SK-N-SH (cell line): ENCODE data around the gene TP53TG5. TPM values are rescaled to one million over a fixed set of nuclear protein-coding genes. Genes with fewer than 3 reads are reported as not detected.

Experiments used
- CTCF ChIA-PET: fragments of 300-600, 350-600 bp; formaldehyde crosslinking; extraction: SDS; loops from one replicate; lab custom pipeline; 2021; lab: Yijun Ruan, JAX
- POLR2A ChIA-PET: fragments of 350-600 bp; sonication (Branson Sonifier 250); formaldehyde crosslinking; extraction: SDS; loops from one replicate; lab custom pipeline; 2020; ENCODE audit warnings: antibody characterized with exemption, inconsistent platforms; lab: Yijun Ruan, JAX
- DNase-seq: peaks from one replicate; pipeline ENCODE4 v3.0.0; 2012
- H2AFZ ChIP-seq: fragments of 200-600 bp; sonication (generic); 2 replicates; pipeline ENCODE4 v1.8.1; 2016; ENCODE audit warnings: antibody characterized with exemption, mild to moderate bottlenecking, low read depth
- H3F3A ChIP-seq: fragments of 200-600 bp; sonication (generic); replicated peaks from 2 replicates; pipeline ENCODE3; 2016; ENCODE audit warnings: antibody characterized with exemption, mild to moderate bottlenecking; ENCODE audit not compliant: insufficient read depth
- H3K27ac ChIP-seq, 2 experiments: fragments of 200-500 bp in 1 of 2; fragments of 200-600 bp in 1 of 2; sonication (Bioruptor generic) in 1 of 2; sonication (generic), shearing (Covaris generic) in 1 of 2; 2 replicates each; pipeline versions ENCODE4 v1.5.1 to v1.6.1; 2014 to 2016; ENCODE audit warnings: low read depth in 2 of 2, inconsistent platforms in 1 of 2, low read length in 1 of 2, mild to moderate bottlenecking in 1 of 2, mixed read lengths in 1 of 2
- H3K27me3 ChIP-seq: fragments of 200-600 bp; sonication (generic), shearing (Covaris generic); 2 replicates; pipeline ENCODE4 v1.6.1; 2016; ENCODE audit warnings: mixed run types; ENCODE audit not compliant: insufficient read depth
- H3K36me3 ChIP-seq, 2 experiments: fragments of 200-500 bp in 1 of 2; fragments of 200-600 bp in 1 of 2; sonication (Bioruptor generic) in 1 of 2; sonication (generic) in 1 of 2; replicated peaks in 1 of 2; 2 replicates each; pipeline versions ENCODE3 to v1.5.1; 2014 to 2016; ENCODE audit warnings: low read length in 1 of 2, mild to moderate bottlenecking in 1 of 2; ENCODE audit not compliant: insufficient read depth in 2 of 2, control insufficient read depth in 1 of 2
- H3K4me1 ChIP-seq, 2 experiments: fragments of 200-500 bp in 1 of 2; fragments of 200-600 bp in 1 of 2; sonication (Bioruptor generic) in 1 of 2; sonication (generic), shearing (Covaris generic) in 1 of 2; 2 replicates each; pipeline versions ENCODE4 v1.5.1 to v1.6.1; 2014 to 2016; ENCODE audit warnings: low read depth in 1 of 2, low read length in 1 of 2, mixed run types in 1 of 2; ENCODE audit not compliant: insufficient read depth in 2 of 2, control insufficient read depth in 1 of 2
- H3K4me2 ChIP-seq: fragments of 200-600 bp; sonication (generic), shearing (Covaris generic); 2 replicates; pipeline ENCODE4 v1.6.1; 2017; ENCODE audit warnings: mixed run types
- H3K4me3 ChIP-seq, 2 experiments: fragments of 200-500 bp in 1 of 2; fragments of 200-600 bp in 1 of 2; sonication (Bioruptor generic) in 1 of 2; sonication (generic), shearing (Covaris generic) in 1 of 2; 2 replicates each; pipeline versions ENCODE4 v1.5.1 to v1.8.1; 2014 to 2016; ENCODE audit warnings: low read depth in 2 of 2, inconsistent platforms in 1 of 2, low read length in 1 of 2, mild to moderate bottlenecking in 1 of 2, mixed read lengths in 1 of 2, moderate library complexity in 1 of 2
- H3K79me2 ChIP-seq: fragments of 200-600 bp; sonication (generic); 2 replicates; pipeline ENCODE4 v1.8.1; 2017; ENCODE audit warnings: mild to moderate bottlenecking; ENCODE audit not compliant: insufficient read depth
- H3K9ac ChIP-seq: fragments of 200-600 bp; sonication (generic); 2 replicates; pipeline ENCODE4 v1.6.1; 2017; ENCODE audit warnings: mixed run types
- H3K9me2 ChIP-seq: fragments of 200-600 bp; sonication (generic); 2 replicates; pipeline ENCODE4 v1.6.1; 2017; ENCODE audit warnings: mixed run types
- H3K9me3 ChIP-seq: fragments of 200-600 bp; sonication (generic); 2 replicates; pipeline ENCODE4 v1.6.1; 2017; ENCODE audit warnings: mixed run types, mild to moderate bottlenecking, moderate library complexity
- H4K20me1 ChIP-seq: fragments of 200-600 bp; sonication (generic); 2 replicates; pipeline ENCODE4 v1.6.1; 2017; ENCODE audit warnings: mild to moderate bottlenecking, mixed run types; ENCODE audit not compliant: insufficient read depth
- MAX ChIP-seq: IDR thresholded peaks from 2 replicates; pipeline ENCODE4 v1.4.0; 2012; ENCODE audit warnings: low read depth
- NRF1 ChIP-seq: IDR thresholded peaks from 2 replicates; pipeline ENCODE4 v1.6.1; 2012; ENCODE audit warnings: low read depth, mild to moderate bottlenecking, low read length
- POLR2AphosphoS5 ChIP-seq: IDR thresholded peaks from 2 replicates; pipeline ENCODE4 v1.6.1; 2012; ENCODE audit warnings: low read depth, low read length
- REST ChIP-seq: IDR thresholded peaks from 2 replicates; pipeline ENCODE4 v1.6.1; 2012; ENCODE audit warnings: mild to moderate bottlenecking, low read depth, low read length, moderate library complexity
- RFX5 ChIP-seq: IDR thresholded peaks from 2 replicates; pipeline ENCODE4 v1.6.1; 2012; ENCODE audit warnings: mild to moderate bottlenecking, improper control_type of control experiment, low read length
- RXRA ChIP-seq: IDR thresholded peaks from 2 replicates; pipeline ENCODE4 v1.4.0; 2012; ENCODE audit warnings: low read depth, mild to moderate bottlenecking, borderline replicate concordance
- TAF1 ChIP-seq: IDR thresholded peaks from 2 replicates; pipeline ENCODE4 v1.6.1; 2012; ENCODE audit warnings: low read depth, mild to moderate bottlenecking, low read length, moderate library complexity, borderline replicate concordance
- YY1 ChIP-seq: IDR thresholded peaks from 2 replicates; pipeline ENCODE4 v1.4.0; 2012; ENCODE audit warnings: low read depth, mild to moderate bottlenecking
- WGBS: methylation state at CpG from one replicate; pipeline ENCODE4 v1.1.6; 2017; ENCODE audit warnings: low lambda C conversion rate; 5-methylcytosine and 5-hydroxymethylcytosine counted together
- polyA plus RNA-seq, 3 experiments: library from polyadenylated mRNA; depleted of rRNA; stranded (reverse); fragments of >200 nt; gene quantifications; 2 replicates each; pipeline ENCODE4 v1.2.3, GENCODE V29; 2012
- TF ChIP-seq, protein P1 (sequence below): fragments of 150-350 bp; IDR thresholded peaks from 2 replicates; pipeline ENCODE4 v1.6.1; 2017; ENCODE audit warnings: antibody characterized with exemption, low read length, low read depth, borderline replicate concordance
- TF ChIP-seq, protein P2 (sequence below): IDR thresholded peaks from 2 replicates; pipeline ENCODE4 v1.4.0; 2012; ENCODE audit warnings: low read depth, borderline replicate concordance

TP53TG5 gene
- polyA plus RNA-seq, 1 of the 3 experiments (the other 2 are of a cell fraction) = not detected

DNA sequence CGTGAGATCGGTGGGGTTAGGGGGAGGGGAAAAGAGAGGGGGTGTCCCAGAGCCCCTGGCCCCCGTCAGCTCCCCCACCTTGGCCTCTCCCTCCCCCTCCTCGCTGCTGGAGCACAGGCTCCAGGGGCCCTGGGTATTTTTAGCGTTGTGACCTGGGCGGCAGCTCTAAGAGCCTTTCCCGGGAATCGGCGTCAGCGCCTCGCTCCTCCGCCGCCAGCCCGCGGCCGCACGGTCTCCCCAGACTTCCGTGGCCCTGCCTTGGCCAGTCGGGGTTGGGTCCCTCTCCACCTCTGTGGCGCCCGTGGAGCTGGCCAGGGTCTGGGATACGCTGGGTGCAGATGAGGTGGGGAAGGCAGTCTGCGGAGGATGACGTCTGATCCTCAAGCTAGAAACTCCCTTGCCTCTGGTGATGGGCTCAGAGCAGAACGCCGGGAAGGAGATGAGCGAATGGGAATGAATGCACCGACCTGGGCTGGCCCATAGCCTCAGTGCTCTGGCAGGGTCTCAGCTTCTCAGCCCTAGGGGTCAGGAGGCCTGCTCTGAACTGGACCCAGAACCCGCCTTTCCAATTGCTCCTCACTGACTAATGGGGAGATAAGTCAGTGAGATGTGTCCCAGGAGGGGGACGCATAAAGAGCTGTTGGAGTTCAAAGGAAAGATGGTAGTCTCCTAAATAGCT is 29.1 kb upstream of the TP53TG5 start:
- Histone ChIP-seq H3K4me1 (peaks cover 0 to 8% of the 10 kb centered on the region in 2 experiments; a peak in 1 of 4 replicates), H2AFZ (peak overlapping the region; percentile 72; the same call in 1 of the 2 replicates), H3F3A (no peaks in the 10 kb centered on the region), H3K9ac (peak overlapping the region; percentile 57; the same call in 1 of the 2 replicates), H3K27me3 (no peaks in the 10 kb centered on the region), H3K9me2 (no peaks in the 10 kb centered on the region), H3K79me2 (no peaks in the 10 kb centered on the region), H4K20me1 (no peaks in the 10 kb centered on the region), H3K36me3 (peaks cover 0 to 17% of the 10 kb centered on the region in 2 experiments), H3K27ac (no peak overlapping the region; a peak in 1 of 4 replicates)
- 48% methylated on average over 23 of the region's 30 CpGs for WGBS
- DNase-seq = peak; percentile 65
- TF ChIP-seq RFX5 = no peak
- 0 out of 2 replicates have a peak, but pooled peaks have one; percentile 3 for TF ChIP-seq REST
- TF ChIP-seq, all 33 proteins: peak for 1
- H3K9me3 ChIP-seq = no peaks in the 10 kb centered on the region
- POLR2A ChIA-PET = interaction anchor here (0.6 to 1.5 kb wide), 8 partner anchors 8 to 518 kb away, joined by 3 to 5 read pairs (median 3); partner anchors contain the start of genes PIGT and SYS1
- H3K4me3 ChIP-seq = peak overlapping the region; percentile 66 to 76
- CTCF ChIA-PET = interaction anchor here (0.6 to 4.6 kb wide), 9 partner anchors 9 to 116 kb away, joined by 3 to 40 read pairs (median 4); partner anchors contain the start of genes PIGT and SYS1
- H3K4me2 ChIP-seq = peak overlapping the region; percentile 96

DNA sequence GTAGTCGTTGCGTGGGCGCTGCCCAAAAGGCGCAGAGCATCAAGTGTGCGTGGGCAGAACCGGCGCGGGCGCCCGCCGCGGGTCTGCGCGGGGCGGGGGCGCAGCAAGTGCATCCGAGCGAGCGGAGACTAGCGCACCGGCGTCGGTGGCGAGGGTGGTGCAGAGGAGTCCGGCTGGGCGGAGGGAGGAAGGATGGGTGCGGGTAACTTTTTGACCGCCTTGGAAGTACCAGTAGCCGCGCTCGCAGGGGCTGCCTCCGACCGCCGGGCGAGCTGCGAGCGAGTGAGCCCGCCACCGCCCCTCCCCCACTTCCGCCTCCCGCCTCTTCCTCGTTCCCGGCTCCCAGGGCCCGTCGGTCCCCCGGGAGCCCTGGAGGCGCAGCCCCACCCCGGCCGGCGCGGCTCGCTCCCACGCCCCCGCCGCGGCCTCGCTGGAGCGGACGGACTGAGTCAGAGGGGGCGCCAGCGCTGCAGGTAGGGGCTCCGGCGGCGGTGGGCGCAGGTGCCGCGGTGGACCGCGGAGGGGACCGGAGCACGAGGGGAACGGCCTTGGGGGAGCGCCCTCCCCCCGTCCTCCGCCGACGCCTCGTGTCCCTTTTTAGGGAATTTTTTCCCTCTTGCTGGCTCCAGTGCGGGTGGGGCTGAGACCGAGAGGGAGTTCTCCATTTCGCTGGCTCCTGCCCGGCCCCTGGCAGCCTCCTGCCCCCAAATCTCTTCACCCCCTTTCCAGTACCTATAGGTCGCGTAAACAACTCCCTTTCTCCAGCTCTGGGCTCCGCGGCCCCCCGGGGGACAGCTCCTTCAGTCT is 28.3 kb upstream of the TP53TG5 start:
- peak overlapping the region; percentile 66 to 76 for H3K4me3 ChIP-seq
- H3K9me3 ChIP-seq = no peaks in the 10 kb centered on the region
- no peaks in the 10 kb centered on the region for H3K9me2 ChIP-seq
- peaks cover 0 to 14% of the 10 kb centered on the region in 2 experiments for H3K36me3 ChIP-seq
- peak overlapping the region; percentile 72; the same call in 1 of the 2 replicates for H2AFZ ChIP-seq
- peaks cover 0 to 8% of the 10 kb centered on the region in 2 experiments; a peak in 1 of 4 replicates for H3K4me1 ChIP-seq
- no peaks in the 10 kb centered on the region for H3K27me3 ChIP-seq
- peak overlapping the region; percentile 57 for H3K9ac ChIP-seq
- H4K20me1 ChIP-seq = no peaks in the 10 kb centered on the region
- ChIA-PET CTCF (interaction anchor here (1.0 to 4.6 kb wide), 7 partner anchors 10 to 116 kb away, joined by 3 to 40 read pairs (median 7); partner anchors contain the start of gene PIGT), POLR2A (interaction anchor here (0.6 to 1.5 kb wide), 6 partner anchors 9 to 517 kb away, joined by 3 to 5 read pairs (median 3); partner anchors contain the start of genes PIGT and SYS1)
- DNase-seq = peak; percentile 80
- no peaks in the 10 kb centered on the region for H3F3A ChIP-seq
- WGBS = 3% methylated on average over 30 of the region's 87 CpGs
- H3K27ac ChIP-seq = no peak overlapping the region; a peak in 1 of 4 replicates
- peak overlapping the region; percentile 96 for H3K4me2 ChIP-seq
- no peaks in the 10 kb centered on the region for H3K79me2 ChIP-seq
- TF ChIP-seq REST (no peak), POLR2AphosphoS5 (no peak), MAX (peak; percentile 17; the same call in 1 of the 2 replicates), YY1 (no peak), TAF1 (peak; percentile 51; the same call in 1 of the 2 replicates), RXRA (no peak), NRF1 (no peak; the same call in 1 of the 2 replicates)
- TF ChIP-seq, protein P1, sequence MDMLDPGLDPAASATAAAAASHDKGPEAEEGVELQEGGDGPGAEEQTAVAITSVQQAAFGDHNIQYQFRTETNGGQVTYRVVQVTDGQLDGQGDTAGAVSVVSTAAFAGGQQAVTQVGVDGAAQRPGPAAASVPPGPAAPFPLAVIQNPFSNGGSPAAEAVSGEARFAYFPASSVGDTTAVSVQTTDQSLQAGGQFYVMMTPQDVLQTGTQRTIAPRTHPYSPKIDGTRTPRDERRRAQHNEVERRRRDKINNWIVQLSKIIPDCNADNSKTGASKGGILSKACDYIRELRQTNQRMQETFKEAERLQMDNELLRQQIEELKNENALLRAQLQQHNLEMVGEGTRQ = no peak
- TF ChIP-seq, protein P2, sequence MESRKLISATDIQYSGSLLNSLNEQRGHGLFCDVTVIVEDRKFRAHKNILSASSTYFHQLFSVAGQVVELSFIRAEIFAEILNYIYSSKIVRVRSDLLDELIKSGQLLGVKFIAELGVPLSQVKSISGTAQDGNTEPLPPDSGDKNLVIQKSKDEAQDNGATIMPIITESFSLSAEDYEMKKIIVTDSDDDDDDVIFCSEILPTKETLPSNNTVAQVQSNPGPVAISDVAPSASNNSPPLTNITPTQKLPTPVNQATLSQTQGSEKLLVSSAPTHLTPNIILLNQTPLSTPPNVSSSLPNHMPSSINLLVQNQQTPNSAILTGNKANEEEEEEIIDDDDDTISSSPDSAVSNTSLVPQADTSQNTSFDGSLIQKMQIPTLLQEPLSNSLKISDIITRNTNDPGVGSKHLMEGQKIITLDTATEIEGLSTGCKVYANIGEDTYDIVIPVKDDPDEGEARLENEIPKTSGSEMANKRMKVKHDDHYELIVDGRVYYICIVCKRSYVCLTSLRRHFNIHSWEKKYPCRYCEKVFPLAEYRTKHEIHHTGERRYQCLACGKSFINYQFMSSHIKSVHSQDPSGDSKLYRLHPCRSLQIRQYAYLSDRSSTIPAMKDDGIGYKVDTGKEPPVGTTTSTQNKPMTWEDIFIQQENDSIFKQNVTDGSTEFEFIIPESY = no peak
